Measurements from ENCODE around the gene WLS.

Gene WLS

GRCh38 chr1:68278221-68278620, 45.9 kb upstream of the WLS start:
- TF ChIP-seq CTCF (IDR thresholded peaks at IDR 0.05; ENCODE audit: low read length) (no peak), EZH2phosphoT487 (IDR thresholded peaks at IDR 0.05; ENCODE audit: low read length) (no peak), EZH2 (optimal IDR thresholded peaks at IDR 0.05; ENCODE audit: low read depth, low read length) (no peak)
- Histone ChIP-seq H3K4me1 (ENCODE audit: low read length) (no peaks in the 10 kb centered on the region), H3F3A (ENCODE audit: insufficient read depth, low read length) (no peaks in the 10 kb centered on the region), H3K27ac (ENCODE audit: low read length) (no peak overlapping the region), H3K9me2 (replicated peaks; ENCODE audit: insufficient read depth, low read length) (no peaks in the 10 kb centered on the region), H3K4me2 (ENCODE audit: low read depth, low read length) (no peak overlapping the region), H3K9me3 (replicated peaks; ENCODE audit: insufficient read depth, low read length) (no peaks in the 10 kb centered on the region), H4K20me1 (ENCODE audit: insufficient read depth, low read length) (no peaks in the 10 kb centered on the region), H3K9ac (ENCODE audit: low read length) (no peak overlapping the region), H2AFZ (ENCODE audit: low read length) (no peak overlapping the region), H3K79me2 (ENCODE audit: low read length) (no peaks in the 10 kb centered on the region), H3K4me3 (ENCODE audit: low read length) (no peak overlapping the region), H3K36me3 (replicated peaks; ENCODE audit: insufficient read depth, low read length) (no peaks in the 10 kb centered on the region), H3K27me3 (replicated peaks; ENCODE audit: insufficient read depth, low read length) (no peaks in the 10 kb centered on the region)
- DNase-seq: no peak

- TF ChIP-seq EZH2phosphoT487 (IDR thresholded peaks at IDR 0.05; ENCODE audit: low read length): no peak
- no peak for TF ChIP-seq CTCF (IDR thresholded peaks at IDR 0.05; ENCODE audit: low read length)
- no peak for TF ChIP-seq EZH2 (optimal IDR thresholded peaks at IDR 0.05; ENCODE audit: low read depth, low read length)
- H3K4me1 ChIP-seq (ENCODE audit: low read length): no peaks in the 10 kb centered on the region
- no peaks in the 10 kb centered on the region for H3F3A ChIP-seq (ENCODE audit: insufficient read depth, low read length)
- no peak overlapping the region for H2AFZ ChIP-seq (ENCODE audit: low read length)
- no peaks in the 10 kb centered on the region for H3K36me3 ChIP-seq (replicated peaks; ENCODE audit: insufficient read depth, low read length)
- H3K27me3 ChIP-seq (replicated peaks; ENCODE audit: insufficient read depth, low read length): no peaks in the 10 kb centered on the region
- no peaks in the 10 kb centered on the region for H3K9me3 ChIP-seq (replicated peaks; ENCODE audit: insufficient read depth, low read length)
- H3K9me2 ChIP-seq (replicated peaks; ENCODE audit: insufficient read depth, low read length): no peaks in the 10 kb centered on the region
- no peak overlapping the region for H3K27ac ChIP-seq (ENCODE audit: low read length)
- no peak overlapping the region for H3K4me3 ChIP-seq (ENCODE audit: low read length)
- no peak overlapping the region for H3K4me2 ChIP-seq (ENCODE audit: low read depth, low read length)
- H4K20me1 ChIP-seq (ENCODE audit: insufficient read depth, low read length): no peaks in the 10 kb centered on the region
- no peak overlapping the region for H3K9ac ChIP-seq (ENCODE audit: low read length)
- no peaks in the 10 kb centered on the region for H3K79me2 ChIP-seq (ENCODE audit: low read length)
- DNase-seq: no peak
Observed at GRCh38 chr1:68276448-68276847, 44.1 kb upstream of the WLS start.

- H3K36me3 ChIP-seq (replicated peaks; ENCODE audit: insufficient read depth, low read length): no peaks in the 10 kb centered on the region
- no peak for DNase-seq
- no peaks in the 10 kb centered on the region for H3K79me2 ChIP-seq (ENCODE audit: low read length)
- no peaks in the 10 kb centered on the region for H3K27me3 ChIP-seq (replicated peaks; ENCODE audit: insufficient read depth, low read length)
- H3K9me3 ChIP-seq (replicated peaks; ENCODE audit: insufficient read depth, low read length): no peaks in the 10 kb centered on the region
- H3K27ac ChIP-seq (ENCODE audit: low read length): no peak overlapping the region
- no peak overlapping the region for H3K4me2 ChIP-seq (ENCODE audit: low read depth, low read length)
- H3F3A ChIP-seq (ENCODE audit: insufficient read depth, low read length): no peaks in the 10 kb centered on the region
- no peak overlapping the region for H3K9ac ChIP-seq (ENCODE audit: low read length)
- H2AFZ ChIP-seq (ENCODE audit: low read length): no peak overlapping the region
- no peaks in the 10 kb centered on the region for H4K20me1 ChIP-seq (ENCODE audit: insufficient read depth, low read length)
- H3K4me3 ChIP-seq (ENCODE audit: low read length): no peak overlapping the region
- H3K4me1 ChIP-seq (ENCODE audit: low read length): peaks cover 5% of the 10 kb centered on the region
- no peaks in the 10 kb centered on the region for H3K9me2 ChIP-seq (replicated peaks; ENCODE audit: insufficient read depth, low read length)
- TF ChIP-seq CTCF (IDR thresholded peaks at IDR 0.05; ENCODE audit: low read length): no peak
- no peak for TF ChIP-seq EZH2phosphoT487 (IDR thresholded peaks at IDR 0.05; ENCODE audit: low read length)
- no peak for TF ChIP-seq EZH2 (optimal IDR thresholded peaks at IDR 0.05; ENCODE audit: low read depth, low read length)
Observed at GRCh38 chr1:68273530-68273929, 41.2 kb upstream of the WLS start.
